DMS 273 treated with DMSO at 0.1 percent for 48 hours (cell line): ENCODE data around the gene OR8D2.

ENCODE experiments used
- DNase-seq: peaks from one replicate; lab custom pipeline; 2025; lab: John Stamatoyannopoulos, UW

OR8D2 gene, protein sequence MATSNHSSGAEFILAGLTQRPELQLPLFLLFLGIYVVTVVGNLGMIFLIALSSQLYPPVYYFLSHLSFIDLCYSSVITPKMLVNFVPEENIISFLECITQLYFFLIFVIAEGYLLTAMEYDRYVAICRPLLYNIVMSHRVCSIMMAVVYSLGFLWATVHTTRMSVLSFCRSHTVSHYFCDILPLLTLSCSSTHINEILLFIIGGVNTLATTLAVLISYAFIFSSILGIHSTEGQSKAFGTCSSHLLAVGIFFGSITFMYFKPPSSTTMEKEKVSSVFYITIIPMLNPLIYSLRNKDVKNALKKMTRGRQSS

DNA sequence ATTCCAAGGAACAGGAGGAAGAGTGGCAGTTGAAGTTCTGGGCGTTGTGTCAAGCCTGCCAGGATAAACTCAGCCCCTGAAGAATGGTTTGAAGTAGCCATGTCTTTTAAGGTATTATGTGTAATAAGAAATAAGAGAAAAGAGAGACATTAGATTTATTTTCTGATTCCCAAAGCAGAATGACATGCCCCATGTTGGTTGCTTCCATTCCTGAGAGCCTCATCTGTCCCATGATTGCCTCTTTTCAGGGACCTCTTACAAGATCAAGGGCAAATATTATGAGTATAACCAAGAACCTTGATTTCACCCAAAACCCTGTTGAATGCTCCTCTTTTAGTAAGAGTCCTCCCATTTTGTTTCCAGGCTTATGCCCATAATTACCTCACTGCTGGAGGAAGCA lies at the start of gene OR8D2:
OR8D2 (minus strand) TSS at position 101 of the 400 bp plus-strand sequence; CDS start at position 101, 0 bp downstream.
- no peak for DNase-seq

DNA sequence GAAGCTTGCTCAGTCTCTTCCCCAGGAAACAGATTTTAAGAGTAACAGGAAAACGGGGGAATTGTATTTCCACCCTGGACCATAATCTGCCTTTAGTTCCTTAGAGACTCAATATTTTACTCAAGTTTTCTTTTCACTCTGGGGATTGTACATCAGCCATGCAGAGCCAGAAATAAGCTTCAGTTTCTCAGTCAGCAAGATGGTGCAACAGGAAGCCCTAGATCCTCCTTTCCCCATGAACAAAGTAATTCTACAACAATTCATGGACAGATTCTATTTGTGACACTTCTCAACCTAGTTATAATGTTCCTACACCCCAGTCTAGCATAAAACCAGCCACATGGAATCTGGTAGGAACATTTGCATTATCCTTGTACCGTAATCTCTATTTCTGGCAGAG lies 39.6 kb upstream of the OR8D2 start:
- no peak for DNase-seq

GRCh38 chr11:124346311-124346955 lies 26.4 kb upstream of the OR8D2 start:
- no peak for DNase-seq

- DNase-seq, result no peak
Observed at GRCh38 chr11:124344346-124344745, 24.3 kb upstream of the OR8D2 start.

DNA sequence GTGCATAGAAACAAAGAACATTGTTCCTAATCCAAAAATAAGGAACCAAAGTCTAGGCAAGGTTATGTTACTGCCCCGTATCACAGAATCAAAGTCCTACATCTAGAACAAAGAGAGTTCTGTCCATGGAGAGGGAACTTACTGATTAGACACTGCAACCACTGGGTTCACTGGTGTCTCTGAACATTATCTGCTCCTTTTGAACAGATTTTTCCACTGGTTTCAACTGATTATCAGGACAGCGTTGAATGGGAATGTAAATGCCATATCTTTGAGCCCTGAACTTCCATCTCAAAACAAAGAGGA lies 20.1 kb upstream of the OR8D2 start:
- no peak for DNase-seq

DNA sequence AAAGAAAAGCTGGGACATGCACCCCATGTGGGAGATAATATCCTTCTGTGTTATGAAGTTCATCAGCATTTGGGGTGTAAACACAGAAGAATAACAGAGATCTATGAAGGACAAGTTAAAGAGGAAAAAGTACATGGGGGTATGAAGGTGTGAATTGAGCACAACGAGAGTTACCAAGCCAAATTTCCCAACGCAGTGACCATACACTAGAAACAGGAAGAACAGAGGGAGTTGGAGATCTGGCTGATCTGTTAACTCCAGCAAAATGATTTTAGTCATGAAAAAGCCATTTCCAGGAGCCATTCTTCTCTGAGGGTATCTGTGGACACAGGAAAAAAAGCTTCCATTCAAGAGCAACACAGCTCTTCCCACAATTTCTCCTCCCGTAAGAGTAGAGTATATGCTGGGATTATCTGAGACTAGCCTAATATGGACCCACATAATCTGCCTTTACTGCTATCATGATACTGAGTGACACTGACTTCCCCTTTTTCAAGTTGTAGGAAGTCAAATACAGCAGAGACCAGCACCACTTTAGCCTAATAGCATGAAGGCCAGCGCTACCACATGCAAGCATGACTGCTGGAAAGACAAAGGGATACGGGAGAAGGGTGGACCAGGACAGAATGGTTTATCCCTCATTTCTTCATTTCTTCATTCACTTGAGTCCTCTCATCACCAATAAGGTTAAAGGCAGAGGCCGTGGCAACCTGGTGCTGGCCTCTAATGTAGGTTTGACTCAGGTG lies 19.6 kb upstream of the OR8D2 start:
- no peak for DNase-seq

GRCh38 chr11:124331873-124332272 lies 11.9 kb upstream of the OR8D2 start:
- no peak for DNase-seq

DNA sequence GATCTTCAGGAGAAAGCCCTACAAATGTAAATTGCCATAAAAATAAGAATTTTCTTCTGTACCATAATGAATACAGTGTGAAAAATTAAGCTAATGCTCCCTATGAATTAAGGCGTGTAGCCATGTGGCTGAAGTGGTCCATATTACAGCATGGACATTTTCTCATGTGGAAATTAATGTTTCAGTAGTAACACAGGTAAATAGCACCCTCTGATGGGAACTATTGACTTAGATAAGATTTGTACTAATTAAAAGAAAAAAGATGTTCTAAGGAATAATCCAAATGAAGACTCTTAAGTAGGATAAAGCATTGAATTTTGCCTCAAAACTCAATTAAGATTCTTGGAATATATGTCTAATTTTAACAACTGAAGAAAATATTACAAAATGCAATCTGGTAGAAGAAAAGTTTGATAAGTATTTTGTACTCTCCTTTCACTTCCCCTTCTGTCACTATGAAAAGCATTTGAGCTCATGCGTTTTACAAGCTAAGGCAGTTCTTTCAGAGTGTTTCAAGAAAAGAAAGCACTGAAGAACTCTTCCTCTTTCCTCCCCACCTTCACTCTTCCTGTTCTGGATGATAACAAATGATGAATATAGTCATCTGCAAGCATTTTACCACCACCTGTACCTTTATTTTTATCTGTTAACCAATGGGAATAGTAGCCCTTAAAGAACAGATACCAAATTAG lies 9.9 kb upstream of the OR8D2 start:
- no peak for DNase-seq

DNA sequence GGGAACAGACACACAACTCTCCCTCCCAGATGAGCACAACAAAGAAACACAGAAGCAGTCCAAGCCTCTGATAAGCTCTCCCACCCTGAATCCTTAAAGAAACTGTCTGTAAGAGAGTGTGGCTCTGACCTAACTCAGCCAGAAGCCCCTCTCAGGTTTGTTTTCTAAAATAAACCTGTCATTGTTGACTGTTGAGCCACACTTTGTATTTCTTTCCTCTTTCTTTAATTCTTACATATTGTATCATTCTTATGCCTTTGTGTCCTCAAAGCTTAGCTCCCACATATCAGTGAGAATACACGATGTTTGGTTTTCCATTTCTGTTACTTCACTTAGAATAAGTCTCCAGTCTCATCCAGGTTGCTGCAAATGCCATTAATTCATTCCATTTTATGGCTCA lies 7.8 kb upstream of the OR8D2 start:
- no peak for DNase-seq

GRCh38 chr11:124322356-124322755 lies 2.4 kb upstream of the OR8D2 start:
- no peak for DNase-seq

GRCh38 chr11:124315052-124315451 lies 4.9 kb downstream of the OR8D2 start:
- no peak for DNase-seq

- DNase-seq, result no peak
Observed at GRCh38 chr11:124313849-124314248, 6.1 kb downstream of the OR8D2 start, which contains the start of gene OR8D1. Gene OR8D1 (minus strand): TSS chr11:124313949. CDS start chr11:124310766, 3,183 bp downstream.

DNA sequence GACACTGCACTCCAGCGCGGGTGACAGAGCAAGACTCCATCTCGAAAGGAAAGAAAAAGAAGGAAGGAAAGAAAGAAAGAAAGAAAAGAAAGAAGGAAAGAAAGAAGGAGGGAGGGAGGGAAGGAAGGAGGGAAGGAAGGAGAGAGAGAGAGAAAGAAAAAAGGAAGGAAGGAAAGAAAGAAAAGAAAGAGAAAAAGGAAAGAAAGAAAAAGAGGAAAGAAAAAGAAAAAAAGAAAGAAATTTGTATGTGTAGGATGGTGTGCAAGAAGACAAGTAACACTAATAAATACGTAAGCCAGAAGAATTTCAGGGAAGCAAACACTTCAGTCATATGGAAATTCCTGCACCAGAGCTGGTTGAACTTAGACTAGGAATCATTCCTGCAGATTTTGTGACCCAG lies 6.9 kb downstream of the OR8D2 start:
- DNase-seq, result no peak

DNA sequence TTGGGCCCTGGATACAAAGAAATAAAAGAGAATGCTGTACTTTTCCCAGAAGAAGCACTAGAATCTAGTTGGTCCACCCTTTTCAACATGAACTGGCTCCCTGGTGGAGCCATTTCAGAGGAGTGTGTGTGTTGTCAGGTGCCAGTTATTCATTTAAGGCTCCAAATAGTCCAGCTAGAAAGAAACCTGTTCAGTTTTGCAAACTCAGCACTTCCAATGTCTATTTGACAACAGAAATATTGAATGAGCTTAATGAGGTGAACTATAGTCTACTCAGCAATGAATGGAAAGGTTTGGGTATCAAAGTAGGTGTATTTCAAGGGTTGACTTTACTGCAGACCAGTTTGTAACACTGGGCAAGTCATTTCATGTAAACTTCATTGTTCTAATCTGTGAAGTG lies 8.3 kb downstream of the OR8D2 start:
- no peak for DNase-seq

GRCh38 chr11:124311269-124311668 lies 8.7 kb downstream of the OR8D2 start:
- no peak for DNase-seq

GRCh38 chr11:124310721-124311120 lies 9.3 kb downstream of the OR8D2 start:
- DNase-seq, result no peak

GRCh38 chr11:124307093-124307492 lies 12.9 kb downstream of the OR8D2 start:
- DNase-seq, result no peak

GRCh38 chr11:124302347-124303125 lies 17.5 kb downstream of the OR8D2 start:
- no peak for DNase-seq

DNA sequence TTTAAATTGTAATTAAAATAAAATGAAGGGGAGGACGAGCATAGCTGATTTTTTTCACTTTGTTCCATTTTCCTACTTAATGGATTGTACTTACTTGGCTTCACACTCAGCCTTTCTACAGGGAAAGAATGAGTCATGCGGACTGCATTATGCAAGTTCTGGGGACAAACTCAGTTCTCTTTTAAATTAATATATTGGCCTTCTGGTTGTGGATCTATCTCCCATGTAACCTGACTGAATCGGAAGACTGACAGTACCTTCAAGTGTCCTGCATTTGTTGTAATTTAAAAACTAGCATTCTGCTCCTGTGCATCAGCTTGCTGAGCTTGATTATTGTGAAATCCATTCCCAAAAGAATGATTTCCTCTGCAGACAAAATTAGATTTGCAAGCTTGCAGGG lies 18.4 kb downstream of the OR8D2 start:
- DNase-seq, result no peak

GRCh38 chr11:124297921-124298320 lies 22.1 kb downstream of the OR8D2 start:
- no peak for DNase-seq

DNA sequence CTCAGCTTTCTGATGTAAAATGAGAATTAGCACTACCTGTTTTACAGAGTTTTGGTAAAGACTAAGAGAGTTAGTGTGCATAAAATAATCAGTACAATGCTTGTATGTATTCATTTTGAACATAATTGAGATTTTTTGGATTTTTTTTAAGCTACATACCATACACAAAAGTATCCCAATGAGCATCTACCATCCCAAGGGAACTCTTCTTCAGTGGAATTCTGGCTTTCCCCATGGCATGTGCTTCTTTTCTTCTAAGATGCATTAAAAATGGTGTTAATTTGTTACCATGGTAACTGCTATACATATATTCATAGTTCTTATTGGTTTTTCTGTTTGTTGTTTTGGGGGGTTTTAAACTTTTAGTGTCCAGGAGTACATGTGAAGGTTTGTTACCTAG lies 24.0 kb downstream of the OR8D2 start:
- DNase-seq, result no peak

- no peak for DNase-seq
Observed at GRCh38 chr11:124294687-124295086, 25.3 kb downstream of the OR8D2 start.
